ENCODE results near the gene PCDH15. TPM values are rescaled to one million over a fixed set of nuclear protein-coding genes. Genes with fewer than 3 reads are reported as not detected.

PCDH15 gene
- total and polyA plus RNA-seq, 2 experiments from 2014 or later = 0.29 to 0.66 TPM

- no peak for TF ChIP-seq ETS1 (IDR thresholded peaks at IDR 0.05)
- no peak for TF ChIP-seq ZNF331 (CRISPR knock-in tag; IDR thresholded peaks at IDR 0.05; ENCODE audit: low read depth)
- no peak for TF ChIP-seq ZNF114 (CRISPR knock-in tag; IDR thresholded peaks at IDR 0.05)
- no peak for TF ChIP-seq ZNF462 (CRISPR knock-in tag; IDR thresholded peaks at IDR 0.05)
These were observed 680.2 kb downstream of the PCDH15 start (continued) for GRCh38 chr10:54120806-54121205.

- no peaks in the 10 kb centered on the region for H3K36me3 ChIP-seq (ENCODE audit: insufficient read depth)
- no peak overlapping the region for H2AFZ ChIP-seq
- no peaks in the 10 kb centered on the region for H3F3A ChIP-seq (replicated peaks; ENCODE audit: low read depth)
- H3K27me3 ChIP-seq (ENCODE audit: insufficient read depth) = no peaks in the 10 kb centered on the region
- H3K27ac ChIP-seq (ENCODE audit: low read depth) = no peak overlapping the region
- peaks cover 4% of the 10 kb centered on the region; the same call in 2 of the 3 replicates for H3K9me3 Mint-ChIP-seq
- peaks cover under 1% of the 10 kb centered on the region; the same call in 1 of the 3 replicates for H3K36me3 Mint-ChIP-seq (ENCODE audit: low read depth)
- H3K27me3 Mint-ChIP-seq (ENCODE audit: insufficient read depth, low read depth, poor library complexity) = no peaks in the 10 kb centered on the region
- H3K79me2 ChIP-seq (replicated peaks; ENCODE audit: insufficient read depth) = no peaks in the 10 kb centered on the region
- no peak overlapping the region for H3K4me3 Mint-ChIP-seq
- no peaks in the 10 kb centered on the region; the same call in 1 of the 2 replicates for H3K9me2 ChIP-seq (ENCODE audit: insufficient read depth)
- no peaks in the 10 kb centered on the region for H4K20me1 ChIP-seq (replicated peaks; ENCODE audit: insufficient read depth)
- no peaks in the 10 kb centered on the region for H3K4me1 Mint-ChIP-seq
- ATAC-seq (no peak), DNase-seq (ENCODE audit: low spot score) (no peak)
- H3K27ac Mint-ChIP-seq = no peak overlapping the region
- H3K4me3 ChIP-seq = no peak overlapping the region
- no peak overlapping the region for H3K4me2 ChIP-seq
- H3K4me1 ChIP-seq (ENCODE audit: insufficient read depth) = no peaks in the 10 kb centered on the region
- TF ChIP-seq STAT1 (IDR thresholded peaks at IDR 0.05; ENCODE audit: unreplicated experiment) (no peak), CTCF (conservative IDR thresholded peaks at IDR 0.05; ENCODE audit: low read depth in 2 of 2) (no peak), EZH2 (IDR thresholded peaks at IDR 0.05; ENCODE audit: low read depth, unreplicated experiment) (no peak), CREB1 (CRISPR knock-in tag; IDR thresholded peaks at IDR 0.05; ENCODE audit: low read depth) (no peak), NANOG (IDR thresholded peaks at IDR 0.05; ENCODE audit: borderline replicate concordance) (no peak), JUNB (IDR thresholded peaks at IDR 0.05; ENCODE audit: unreplicated experiment) (no peak), EZH2phosphoT487 (IDR thresholded peaks at IDR 0.05; ENCODE audit: unreplicated experiment) (no peak), POLR2AphosphoS5 (IDR thresholded peaks at IDR 0.05; ENCODE audit: low read depth) (no peak), REST (IDR thresholded peaks at IDR 0.05; ENCODE audit: unreplicated experiment) (no peak), ZNF114 (CRISPR knock-in tag; IDR thresholded peaks at IDR 0.05) (no peak)
These were observed 692.1 kb downstream of the PCDH15 start for GRCh38 chr10:54108961-54109360.
